Keratinocyte (primary cell): ENCODE results near the gene CAMKMT.

Experiments used
- CTCF ChIP-seq, 3 experiments: IDR thresholded peaks in 1 of 3; conservative IDR thresholded peaks in 1 of 3; optimal IDR thresholded peaks in 1 of 3; 2 replicates in 2 of 3; 3 replicates in 1 of 3; pipeline versions ENCODE3 to v1.5.1; 2011; ENCODE audit warnings: low read length in 3 of 3, mild to moderate bottlenecking in 3 of 3, moderate library complexity in 2 of 3, control low read depth in 1 of 3, inconsistent platforms in 1 of 3; ENCODE audit not compliant: insufficient read depth in 2 of 3; ENCODE audit errors: extremely low read depth in 1 of 3
- EZH2 ChIP-seq: IDR thresholded peaks from one replicate; pipeline ENCODE4 v1.6.1; 2012; ENCODE audit warnings: inconsistent platforms, mild to moderate bottlenecking, low read length, moderate library complexity

DNA sequence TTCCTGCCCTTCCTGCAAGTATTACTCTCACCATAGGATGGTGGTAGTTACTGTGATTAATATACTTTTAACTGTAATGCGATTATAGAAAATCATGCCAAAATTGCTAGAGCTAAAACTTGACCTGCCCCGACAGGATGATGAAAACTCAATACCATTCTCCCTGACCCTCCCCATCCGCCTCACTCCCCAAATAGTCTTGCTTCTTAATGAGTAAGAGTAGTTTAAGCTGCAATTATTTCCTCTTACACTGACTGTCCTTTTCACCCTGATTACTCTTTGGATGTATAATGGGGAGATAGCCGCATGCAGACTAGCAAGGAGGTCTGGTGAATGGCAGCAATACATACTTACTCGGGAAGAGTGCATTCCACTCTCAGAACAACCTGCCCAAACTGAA lies 310.2 kb downstream of the CAMKMT start:
- no peak for TF ChIP-seq CTCF (optimal IDR thresholded peaks at IDR 0.05 in 1 of 3, IDR thresholded peaks at IDR 0.05 in 1 of 3, conservative IDR thresholded peaks at IDR 0.05 in 1 of 3; ENCODE audit: extremely low read depth in 1 of 3, insufficient read depth in 2 of 3, low read length in 3 of 3)
- no peak for TF ChIP-seq EZH2
